T-helper 1 cell treated with Interleukin-12 subunit alpha and Interleukin-12 subunit beta and Interleukin-4 antibody, amounts not matched to agents 30 μg/mL and 1 μg/mL, for 36 hours (primary cell): ENCODE measurements around the gene C14orf180.

Experiments
- H3K27ac Mint-ChIP-seq: one replicate; pipeline ENCODE4 v1.8.0; 2021; ENCODE audit warnings: mild to moderate bottlenecking, mixed read lengths
- H3K27me3 Mint-ChIP-seq: one replicate; pipeline ENCODE4 v1.8.0; 2021; ENCODE audit warnings: low read depth, mixed read lengths
- H3K36me3 Mint-ChIP-seq: one replicate; pipeline ENCODE4 v1.8.0; 2021; ENCODE audit warnings: low read depth, mixed read lengths
- H3K4me1 Mint-ChIP-seq: one replicate; pipeline ENCODE4 v1.8.0; 2021; ENCODE audit warnings: low read depth, mixed read lengths
- H3K4me3 Mint-ChIP-seq: one replicate; pipeline ENCODE4 v1.8.0; 2021; ENCODE audit warnings: mild to moderate bottlenecking, moderate library complexity, mixed read lengths
- H3K9me3 Mint-ChIP-seq: one replicate; pipeline ENCODE4 v1.8.0; 2021; ENCODE audit warnings: mixed read lengths

The C14orf180 gene

GRCh38 chr14:104554608-104555429 is 24.7 kb upstream of the C14orf180 start:
- Mint-ChIP-seq H3K9me3 (no peaks in the 10 kb centered on the region), H3K4me3 (no peak overlapping the region), H3K36me3 (no peaks in the 10 kb centered on the region), H3K27ac (no peak overlapping the region), H3K4me1 (no peaks in the 10 kb centered on the region), H3K27me3 (no peaks in the 10 kb centered on the region)

GRCh38 chr14:104555430-104556255 is 23.9 kb upstream of the C14orf180 start:
- Mint-ChIP-seq H3K4me1 (no peaks in the 10 kb centered on the region), H3K36me3 (no peaks in the 10 kb centered on the region), H3K27me3 (no peaks in the 10 kb centered on the region), H3K9me3 (no peaks in the 10 kb centered on the region), H3K4me3 (no peak overlapping the region), H3K27ac (no peak overlapping the region)

- Mint-ChIP-seq H3K36me3 (no peaks in the 10 kb centered on the region), H3K27me3 (no peaks in the 10 kb centered on the region), H3K4me1 (no peaks in the 10 kb centered on the region), H3K4me3 (no peak overlapping the region), H3K9me3 (no peaks in the 10 kb centered on the region), H3K27ac (no peak overlapping the region)
Measured at GRCh38 chr14:104556256-104557021, 23.1 kb upstream of the C14orf180 start.

GRCh38 chr14:104557086-104557485 is 22.5 kb upstream of the C14orf180 start:
- no peak overlapping the region for H3K27ac Mint-ChIP-seq
- no peak overlapping the region for H3K4me3 Mint-ChIP-seq

GRCh38 chr14:104557766-104558165 is 21.8 kb upstream of the C14orf180 start:
- H3K27me3 Mint-ChIP-seq: no peaks in the 10 kb centered on the region
- H3K4me3 Mint-ChIP-seq: no peak overlapping the region
- no peak overlapping the region for H3K27ac Mint-ChIP-seq
- H3K9me3 Mint-ChIP-seq: no peaks in the 10 kb centered on the region
- no peaks in the 10 kb centered on the region for H3K4me1 Mint-ChIP-seq
- H3K36me3 Mint-ChIP-seq: no peaks in the 10 kb centered on the region

More at GRCh38 chr14:104557086-104557485, 22.5 kb upstream of the C14orf180 start:
- Mint-ChIP-seq H3K36me3 (no peaks in the 10 kb centered on the region), H3K27me3 (no peaks in the 10 kb centered on the region), H3K9me3 (no peaks in the 10 kb centered on the region), H3K4me1 (no peaks in the 10 kb centered on the region)

GRCh38 chr14:104558231-104559027 is 21.1 kb upstream of the C14orf180 start:
- Mint-ChIP-seq H3K36me3 (no peaks in the 10 kb centered on the region), H3K27ac (no peak overlapping the region), H3K9me3 (no peaks in the 10 kb centered on the region), H3K4me3 (no peak overlapping the region), H3K4me1 (no peaks in the 10 kb centered on the region), H3K27me3 (no peaks in the 10 kb centered on the region)

GRCh38 chr14:104559028-104559803 is 20.3 kb upstream of the C14orf180 start:
- Mint-ChIP-seq H3K27ac (no peak overlapping the region), H3K27me3 (no peaks in the 10 kb centered on the region), H3K4me1 (peaks cover 2% of the 10 kb centered on the region), H3K36me3 (no peaks in the 10 kb centered on the region), H3K4me3 (no peak overlapping the region), H3K9me3 (no peaks in the 10 kb centered on the region)

- H3K36me3 Mint-ChIP-seq: no peaks in the 10 kb centered on the region
- no peak overlapping the region for H3K27ac Mint-ChIP-seq
- peaks cover 2% of the 10 kb centered on the region for H3K4me1 Mint-ChIP-seq
- no peaks in the 10 kb centered on the region for H3K9me3 Mint-ChIP-seq
- H3K27me3 Mint-ChIP-seq: no peaks in the 10 kb centered on the region
- no peak overlapping the region for H3K4me3 Mint-ChIP-seq
Measured at GRCh38 chr14:104559804-104560585, 19.6 kb upstream of the C14orf180 start.

- H3K4me3 Mint-ChIP-seq: no peak overlapping the region
- no peaks in the 10 kb centered on the region for H3K27me3 Mint-ChIP-seq
- no peak overlapping the region for H3K27ac Mint-ChIP-seq
- H3K9me3 Mint-ChIP-seq: no peaks in the 10 kb centered on the region
- H3K4me1 Mint-ChIP-seq: peaks cover 2% of the 10 kb centered on the region
- no peaks in the 10 kb centered on the region for H3K36me3 Mint-ChIP-seq
Measured at GRCh38 chr14:104560586-104560945, 19.0 kb upstream of the C14orf180 start.

- Mint-ChIP-seq H3K4me3 (no peak overlapping the region), H3K27me3 (no peaks in the 10 kb centered on the region), H3K4me1 (peaks cover 2% of the 10 kb centered on the region), H3K9me3 (no peaks in the 10 kb centered on the region), H3K36me3 (no peaks in the 10 kb centered on the region), H3K27ac (no peak overlapping the region)
Measured at GRCh38 chr14:104561124-104561557, 18.4 kb upstream of the C14orf180 start.

GRCh38 chr14:104561632-104562495 is 17.7 kb upstream of the C14orf180 start:
- Mint-ChIP-seq H3K4me3 (no peak overlapping the region), H3K4me1 (peaks cover 2% of the 10 kb centered on the region), H3K27me3 (no peaks in the 10 kb centered on the region), H3K9me3 (no peaks in the 10 kb centered on the region), H3K27ac (no peak overlapping the region), H3K36me3 (no peaks in the 10 kb centered on the region)

GRCh38 chr14:104562606-104563005 is 17.0 kb upstream of the C14orf180 start:
- no peaks in the 10 kb centered on the region for H3K27me3 Mint-ChIP-seq
- H3K4me1 Mint-ChIP-seq: peaks cover 2% of the 10 kb centered on the region
- H3K4me3 Mint-ChIP-seq: no peak overlapping the region
- H3K27ac Mint-ChIP-seq: no peak overlapping the region
- H3K9me3 Mint-ChIP-seq: no peaks in the 10 kb centered on the region
- H3K36me3 Mint-ChIP-seq: no peaks in the 10 kb centered on the region
